CD4-positive, alpha-beta T cell treated with Interleukin-21 for 1 hour (primary cell): ENCODE data around the gene CYP2A6.
A peak's percentile ranks its signal among the peaks of the same experiment; 100 is the strongest.
"Not testable (repeated sequence)": the region's sequence is repeated elsewhere in the genome, so short reads cannot be mapped to it uniquely, and the experiment has no call there.

ENCODE experiments used
- DNase-seq: peaks from one replicate; pipeline ENCODE4 v3.0.0-alpha.2; 2020

The CYP2A6 gene, protein sequence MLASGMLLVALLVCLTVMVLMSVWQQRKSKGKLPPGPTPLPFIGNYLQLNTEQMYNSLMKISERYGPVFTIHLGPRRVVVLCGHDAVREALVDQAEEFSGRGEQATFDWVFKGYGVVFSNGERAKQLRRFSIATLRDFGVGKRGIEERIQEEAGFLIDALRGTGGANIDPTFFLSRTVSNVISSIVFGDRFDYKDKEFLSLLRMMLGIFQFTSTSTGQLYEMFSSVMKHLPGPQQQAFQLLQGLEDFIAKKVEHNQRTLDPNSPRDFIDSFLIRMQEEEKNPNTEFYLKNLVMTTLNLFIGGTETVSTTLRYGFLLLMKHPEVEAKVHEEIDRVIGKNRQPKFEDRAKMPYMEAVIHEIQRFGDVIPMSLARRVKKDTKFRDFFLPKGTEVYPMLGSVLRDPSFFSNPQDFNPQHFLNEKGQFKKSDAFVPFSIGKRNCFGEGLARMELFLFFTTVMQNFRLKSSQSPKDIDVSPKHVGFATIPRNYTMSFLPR

GRCh38 chr19:40850277-40850676, at the start of gene CYP2A6:
Gene CYP2A6, minus strand, starts transcription at chr19:40850447. Its CDS starts 21 bp downstream, at chr19:40850426.
- not testable (repeated sequence) for DNase-seq

- DNase-seq: peak; percentile 19
Measured at GRCh38 chr19:40899964-40900363, 49.7 kb upstream of the CYP2A6 start.

- not testable (repeated sequence) for DNase-seq
Measured at GRCh38 chr19:40896843-40897789, 46.9 kb upstream of the CYP2A6 start.

- no peak for DNase-seq
Measured at GRCh38 chr19:40896418-40896796, 46.2 kb upstream of the CYP2A6 start.

DNA sequence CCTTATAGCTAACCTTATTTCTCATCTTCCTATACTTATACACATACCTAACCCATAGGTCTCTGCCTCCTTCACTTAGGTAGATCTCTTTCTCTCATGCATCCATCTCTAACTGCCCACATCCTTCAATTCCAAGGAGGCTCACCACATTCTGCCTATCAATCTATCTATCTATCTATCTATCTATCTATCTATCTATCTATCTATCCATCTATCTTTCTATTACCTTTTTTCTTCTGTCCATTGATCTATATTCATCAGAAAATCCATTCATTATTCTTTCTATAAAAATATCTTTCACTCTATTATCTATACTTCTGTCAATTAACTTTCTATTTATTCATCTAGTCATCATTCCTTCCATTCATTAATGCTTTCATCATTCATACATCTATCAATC, 42.9 kb upstream of the CYP2A6 start:
- DNase-seq: no peak

DNA sequence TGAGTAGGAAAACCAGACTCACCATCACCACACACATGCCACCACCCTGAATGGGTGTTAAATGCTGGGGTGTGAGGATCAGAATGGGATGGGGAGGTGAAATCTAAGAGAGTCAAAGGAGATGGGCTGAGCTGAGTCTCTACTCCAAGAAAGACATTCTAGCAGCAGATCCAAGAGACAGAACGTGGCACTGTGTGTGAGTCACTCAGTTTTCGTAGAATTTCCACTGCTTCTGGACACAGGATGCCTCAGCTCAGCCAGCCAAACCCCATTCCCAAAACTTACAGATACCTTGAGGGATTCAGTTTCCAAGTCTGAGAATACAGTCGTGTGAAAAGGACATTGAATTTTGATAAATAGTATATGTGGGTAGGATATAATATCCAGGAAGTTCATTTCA, 39.1 kb upstream of the CYP2A6 start:
- DNase-seq: no peak

- DNase-seq: no peak
Measured at GRCh38 chr19:40888191-40888590, 37.9 kb upstream of the CYP2A6 start.

GRCh38 chr19:40884187-40884931, 34.1 kb upstream of the CYP2A6 start:
- DNase-seq: not testable (repeated sequence)

DNA sequence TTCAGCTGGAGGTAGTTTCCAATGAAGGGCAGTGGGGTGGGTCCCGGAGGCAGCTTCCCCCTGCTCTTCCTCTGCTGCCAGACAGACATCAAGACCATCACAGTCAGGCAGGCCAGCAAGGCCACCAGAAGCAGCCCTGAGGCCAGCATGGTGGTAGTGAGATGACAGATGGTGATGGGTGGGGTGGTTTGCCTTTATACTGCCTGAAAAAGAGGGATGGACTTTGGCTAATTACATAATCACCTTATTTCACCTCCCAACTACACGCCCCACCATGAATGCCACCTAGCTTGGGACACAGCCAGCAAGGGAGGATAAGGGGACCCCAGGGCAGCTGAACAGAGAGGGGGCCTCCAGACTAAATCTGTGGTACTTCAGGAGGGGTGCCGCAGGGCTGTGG, 31.8 kb upstream of the CYP2A6 start, which contains the start of gene CYP2A7:
Gene CYP2A7, minus strand, starts transcription at position 170 of the 400 bp plus-strand sequence. Its CDS starts 21 bp downstream, at position 149.
- not testable (repeated sequence) for DNase-seq

DNA sequence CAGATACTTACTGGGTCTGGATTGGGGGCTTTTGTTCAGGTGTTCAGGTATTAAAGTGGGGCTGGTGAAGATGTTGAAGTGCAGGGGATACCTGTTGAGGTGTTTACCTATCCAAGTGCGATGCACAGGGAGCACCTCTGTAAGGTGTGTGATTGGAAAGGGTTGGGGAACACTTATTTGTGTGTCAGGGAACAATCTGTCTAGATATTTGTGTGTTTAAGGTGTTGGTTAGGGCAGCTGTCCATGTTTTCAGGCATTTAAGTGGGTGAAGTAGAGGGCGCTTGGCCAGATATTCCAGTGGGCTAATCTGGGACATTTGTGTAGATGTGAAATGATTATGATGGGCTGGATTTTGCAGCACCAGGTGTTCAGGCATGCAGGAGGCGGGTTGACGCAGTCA, 29.1 kb upstream of the CYP2A6 start:
- DNase-seq: not testable (repeated sequence)

- peak; percentile 93 for DNase-seq
Measured at GRCh38 chr19:40875526-40875951, 25.3 kb upstream of the CYP2A6 start.

DNA sequence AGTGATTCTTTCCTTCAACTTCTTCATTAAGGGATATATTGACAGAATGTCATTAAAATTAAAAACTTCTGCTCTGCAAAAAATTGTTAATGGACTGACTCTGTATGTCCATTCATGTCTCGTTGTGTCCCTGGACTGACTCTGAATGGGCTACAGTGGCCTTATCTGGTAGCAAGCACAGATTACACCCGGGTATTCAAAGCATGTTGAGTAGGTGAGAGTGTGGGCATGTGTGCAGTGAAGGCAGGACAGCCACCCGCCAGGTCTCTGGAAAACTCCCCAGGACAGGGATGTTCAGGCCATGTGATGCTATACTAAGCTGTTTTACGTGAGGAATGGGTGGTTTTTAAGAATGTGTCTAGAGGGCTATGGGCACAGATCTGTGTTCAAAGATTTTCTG, 24.6 kb upstream of the CYP2A6 start:
- not testable (repeated sequence) for DNase-seq

- DNase-seq: not testable (repeated sequence)
Measured at GRCh38 chr19:40873873-40874272, 23.6 kb upstream of the CYP2A6 start.

DNA sequence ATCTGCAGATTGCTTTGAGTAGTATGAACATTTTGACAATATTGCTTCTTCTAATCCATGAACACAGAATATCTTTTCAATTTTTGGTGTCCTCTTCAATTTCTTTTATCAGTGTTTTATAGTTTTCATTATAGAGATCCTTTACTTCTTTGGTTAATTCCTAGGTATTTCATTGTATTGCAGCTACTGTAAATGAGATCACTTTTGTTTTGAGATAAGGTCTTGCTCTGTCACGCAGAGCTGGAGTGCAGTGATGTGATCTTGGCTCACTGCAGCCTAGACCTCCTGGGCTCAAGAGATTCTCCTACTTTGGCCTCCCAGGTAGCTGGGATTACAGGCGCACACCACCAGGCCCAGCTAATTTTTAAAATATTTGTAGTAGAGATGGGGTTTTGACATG, 22.0 kb upstream of the CYP2A6 start:
- no peak for DNase-seq

GRCh38 chr19:40867701-40868100, 17.5 kb upstream of the CYP2A6 start:
- no peak for DNase-seq

DNA sequence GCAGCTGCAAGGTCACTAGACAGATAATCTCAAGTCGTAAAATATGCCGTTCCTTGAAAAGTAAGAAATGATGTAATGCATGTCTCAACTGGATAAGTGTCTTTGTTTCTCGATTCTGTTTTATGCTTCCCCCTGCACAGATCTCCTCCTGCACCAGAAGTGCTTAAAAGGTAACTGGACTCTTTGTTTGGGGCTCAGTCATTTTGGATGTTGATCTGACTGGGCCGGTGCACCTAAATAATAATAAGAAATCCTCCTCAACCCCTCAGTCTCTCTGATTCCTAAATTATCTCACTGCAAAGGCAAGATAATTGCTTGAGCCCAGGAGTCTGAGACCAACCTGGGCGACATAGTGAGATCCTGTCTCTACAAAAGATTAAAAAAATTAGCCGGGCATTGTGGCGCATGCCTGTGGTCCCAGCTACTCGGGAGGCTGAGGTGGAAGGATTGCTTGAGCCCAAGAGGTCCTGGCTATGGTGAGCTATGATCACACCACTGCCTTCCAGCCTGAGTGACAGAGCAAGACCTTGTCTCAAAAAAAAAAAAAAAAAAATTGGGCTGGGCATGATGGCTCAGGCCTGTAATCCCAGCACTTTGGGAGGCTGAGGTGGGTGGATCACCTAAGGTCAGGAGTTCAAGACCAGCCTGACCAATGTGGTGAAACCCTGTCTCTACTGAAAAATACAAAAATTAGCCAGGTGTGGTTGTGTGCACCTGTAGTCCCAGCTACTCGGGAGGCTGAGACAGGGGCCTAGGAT, 14.7 kb upstream of the CYP2A6 start:
- DNase-seq: not testable (repeated sequence)

- no peak for DNase-seq
Measured at GRCh38 chr19:40862785-40863184, 12.5 kb upstream of the CYP2A6 start.

DNA sequence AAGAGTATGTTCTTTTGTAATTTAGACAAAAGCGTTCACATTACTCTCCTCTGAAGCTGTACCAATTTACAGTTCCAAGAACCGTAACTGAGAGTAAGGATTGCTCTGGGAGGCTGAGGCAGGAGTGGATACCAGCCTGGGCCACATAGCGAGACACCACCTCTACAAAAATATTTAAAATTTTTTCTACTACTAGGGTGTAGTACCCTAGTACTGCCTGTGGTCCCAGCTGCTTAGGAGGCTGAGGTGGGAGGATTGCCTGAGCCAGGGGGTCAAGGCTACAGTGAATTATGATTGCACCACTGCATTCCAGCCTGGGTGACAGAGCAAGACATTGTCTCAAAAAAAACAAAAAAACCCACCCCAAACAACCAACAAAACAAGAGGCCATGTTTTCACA, 12.1 kb upstream of the CYP2A6 start:
- no peak for DNase-seq

DNA sequence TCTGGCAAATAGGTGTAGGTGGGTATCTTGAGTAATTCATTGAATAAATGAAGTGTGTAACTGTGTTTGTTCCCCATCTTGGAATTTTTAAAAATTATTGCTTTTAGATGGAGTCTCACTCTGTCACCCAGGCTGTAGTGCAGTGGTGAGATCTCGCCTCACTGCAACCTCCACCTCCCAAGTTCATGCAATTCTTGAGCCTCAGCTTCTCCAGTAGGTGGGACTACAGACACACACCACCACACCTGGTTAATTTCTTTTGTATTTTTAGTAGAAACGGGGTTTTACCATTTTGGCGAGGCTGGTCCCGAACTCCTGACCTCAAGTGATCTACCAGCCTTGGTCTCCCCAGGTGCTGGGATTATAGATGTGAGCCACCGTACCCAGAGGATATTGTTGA, 7.9 kb upstream of the CYP2A6 start:
- no peak for DNase-seq

DNA sequence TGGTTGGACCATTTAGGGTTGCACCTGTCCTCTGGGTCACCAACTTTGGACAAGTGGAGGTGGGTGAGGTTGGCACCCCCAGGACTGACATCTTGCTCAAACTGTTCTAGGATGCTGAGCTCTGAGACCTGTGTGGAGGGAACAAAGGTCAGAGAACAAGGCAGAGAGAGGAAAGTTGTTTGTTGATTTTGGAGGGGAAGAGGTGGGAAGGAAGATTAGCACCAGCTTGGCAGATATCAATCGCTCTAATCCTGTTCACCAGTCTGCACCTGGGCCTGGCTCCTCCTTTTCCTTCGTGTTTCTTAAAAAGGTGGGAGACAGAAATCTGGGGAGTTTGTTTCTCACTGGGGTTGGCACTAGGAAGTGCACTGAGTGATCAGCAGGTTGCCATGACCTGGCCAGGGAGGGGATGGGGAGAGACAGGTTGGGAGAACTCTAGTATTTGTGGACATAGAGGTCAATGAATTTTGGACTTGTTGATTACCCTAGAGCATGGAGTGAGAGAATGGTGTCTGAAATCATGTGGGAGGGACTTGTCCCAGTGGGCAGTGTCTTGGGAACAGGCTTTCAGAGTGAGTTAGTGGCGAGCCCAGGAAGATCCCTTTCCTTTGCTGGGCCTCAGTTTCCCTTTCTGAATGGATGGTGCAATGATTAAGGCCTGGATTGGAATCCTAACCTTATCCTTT, 2.4 kb upstream of the CYP2A6 start:
- DNase-seq: not testable (repeated sequence)

DNA sequence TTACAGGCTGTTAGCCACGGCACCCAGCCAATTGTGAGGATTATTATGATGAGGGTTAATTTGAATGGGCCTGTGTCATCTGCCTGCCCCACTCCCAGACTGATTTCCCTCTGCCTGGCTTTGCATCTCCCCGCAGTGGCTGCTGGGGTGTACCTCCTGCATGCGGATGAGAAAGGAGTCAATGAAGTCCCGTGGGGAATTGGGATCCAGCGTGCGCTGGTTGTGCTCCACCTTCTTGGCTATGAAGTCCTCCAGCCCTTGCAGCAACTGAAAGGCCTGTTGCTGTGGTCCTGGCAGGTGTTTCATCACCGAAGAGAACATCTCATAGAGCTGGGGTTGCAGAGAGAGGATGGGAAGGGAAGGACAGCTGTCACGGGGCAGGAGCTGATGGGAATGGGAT, 3.5 kb downstream of the CYP2A6 start:
- not testable (repeated sequence) for DNase-seq
